ENCODE measurements around the gene PABPC3.

DNA sequence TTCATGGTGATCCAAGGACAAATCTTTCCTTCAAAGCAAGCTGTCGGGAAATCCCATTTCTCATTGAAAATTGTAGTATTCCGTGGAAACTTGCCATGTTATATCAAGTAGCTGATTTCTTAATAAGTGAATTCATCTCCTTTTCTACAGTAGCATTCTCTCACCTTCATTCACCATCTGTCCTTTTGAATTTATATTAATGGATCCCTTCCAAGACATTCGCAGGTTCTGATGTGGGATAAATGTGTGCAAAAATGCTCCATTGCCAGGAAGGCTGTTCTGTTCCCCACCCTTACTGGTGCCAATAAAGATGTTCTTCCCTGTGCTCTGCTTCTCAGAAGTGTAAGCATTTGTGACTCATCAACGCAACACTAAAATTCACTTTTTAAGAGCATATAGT is 40.0 kb downstream of the PABPC3 start:
- TF ChIP-seq, protein P1, sequence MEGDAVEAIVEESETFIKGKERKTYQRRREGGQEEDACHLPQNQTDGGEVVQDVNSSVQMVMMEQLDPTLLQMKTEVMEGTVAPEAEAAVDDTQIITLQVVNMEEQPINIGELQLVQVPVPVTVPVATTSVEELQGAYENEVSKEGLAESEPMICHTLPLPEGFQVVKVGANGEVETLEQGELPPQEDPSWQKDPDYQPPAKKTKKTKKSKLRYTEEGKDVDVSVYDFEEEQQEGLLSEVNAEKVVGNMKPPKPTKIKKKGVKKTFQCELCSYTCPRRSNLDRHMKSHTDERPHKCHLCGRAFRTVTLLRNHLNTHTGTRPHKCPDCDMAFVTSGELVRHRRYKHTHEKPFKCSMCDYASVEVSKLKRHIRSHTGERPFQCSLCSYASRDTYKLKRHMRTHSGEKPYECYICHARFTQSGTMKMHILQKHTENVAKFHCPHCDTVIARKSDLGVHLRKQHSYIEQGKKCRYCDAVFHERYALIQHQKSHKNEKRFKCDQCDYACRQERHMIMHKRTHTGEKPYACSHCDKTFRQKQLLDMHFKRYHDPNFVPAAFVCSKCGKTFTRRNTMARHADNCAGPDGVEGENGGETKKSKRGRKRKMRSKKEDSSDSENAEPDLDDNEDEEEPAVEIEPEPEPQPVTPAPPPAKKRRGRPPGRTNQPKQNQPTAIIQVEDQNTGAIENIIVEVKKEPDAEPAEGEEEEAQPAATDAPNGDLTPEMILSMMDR (IDR thresholded peaks at IDR 0.05) = no peak
- no peak for TF ChIP-seq POLR2A (IDR thresholded peaks at IDR 0.05)
